PFSK-1 (cell line): ENCODE data around the gene EXOC4.

Experiments used
- FOXP2 ChIP-seq: optimal IDR thresholded peaks from 2 replicates; pipeline ENCODE3; 2011; ENCODE audit warnings: borderline replicate concordance, control low read depth, inconsistent platforms; ENCODE audit not compliant: insufficient read depth; ENCODE audit errors: extremely low read length, extremely low read depth
- POLR2AphosphoS5 ChIP-seq: IDR thresholded peaks from 2 replicates; pipeline ENCODE4 v1.6.1; 2012; ENCODE audit warnings: low read depth, mild to moderate bottlenecking, control low read depth, low read length, moderate library complexity
- REST ChIP-seq, 2 experiments: IDR thresholded peaks; 2 replicates each; pipeline versions ENCODE4 v1.6.1 to v1.8.0; 2011 to 2012; ENCODE audit warnings: low read depth in 2 of 2, low read length in 2 of 2, control low read depth in 1 of 2, inconsistent platforms in 1 of 2, mild to moderate bottlenecking in 1 of 2, moderate library complexity in 1 of 2; ENCODE audit not compliant: insufficient read depth in 1 of 2
- SIN3A ChIP-seq: IDR thresholded peaks from 2 replicates; pipeline ENCODE4 v1.6.1; 2012; ENCODE audit warnings: mild to moderate bottlenecking, low read length, moderate library complexity, borderline replicate concordance; ENCODE audit not compliant: insufficient read depth
- TAF1 ChIP-seq: IDR thresholded peaks from 2 replicates; pipeline ENCODE4 v1.6.1; 2012; ENCODE audit warnings: low read length, control low read depth, borderline replicate concordance; ENCODE audit not compliant: insufficient read depth

DNA sequence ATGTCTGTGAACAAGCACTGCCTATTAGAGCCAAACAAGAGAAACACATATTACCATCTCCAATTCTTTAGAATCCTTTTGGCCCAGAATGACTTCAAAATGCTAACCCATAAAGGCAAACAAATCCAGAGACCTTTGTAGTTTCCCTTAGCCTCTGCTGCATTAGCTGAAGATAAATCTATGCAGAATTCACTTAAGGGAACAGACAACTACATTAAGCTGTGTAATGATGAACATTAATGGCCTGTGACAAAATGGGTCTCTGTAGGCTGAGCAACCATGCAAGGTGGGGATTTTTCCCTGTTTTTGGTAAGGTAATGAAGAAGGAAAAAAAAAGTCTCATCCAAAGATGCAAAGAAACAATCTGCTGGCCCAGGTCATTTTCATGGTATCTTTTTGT is 411.6 kb downstream of the EXOC4 start:
- no peak for TF ChIP-seq SIN3A
- no peak for TF ChIP-seq POLR2AphosphoS5
- no peak for TF ChIP-seq TAF1
- TF ChIP-seq REST (IDR thresholded peaks at IDR 0.05; ENCODE audit: insufficient read depth in 1 of 2, low read depth in 2 of 2, low read length in 2 of 2), result no peak
- TF ChIP-seq FOXP2, result no peak
